Measurements from ENCODE around the gene FITM1. TPM values are rescaled to one million over a fixed set of nuclear protein-coding genes. Genes with fewer than 3 reads are reported as not detected.

The FITM1 gene
- total and polyA plus RNA-seq, 2 experiments from 2014 or later, result 0.53 TPM; not detected in 1

DNA sequence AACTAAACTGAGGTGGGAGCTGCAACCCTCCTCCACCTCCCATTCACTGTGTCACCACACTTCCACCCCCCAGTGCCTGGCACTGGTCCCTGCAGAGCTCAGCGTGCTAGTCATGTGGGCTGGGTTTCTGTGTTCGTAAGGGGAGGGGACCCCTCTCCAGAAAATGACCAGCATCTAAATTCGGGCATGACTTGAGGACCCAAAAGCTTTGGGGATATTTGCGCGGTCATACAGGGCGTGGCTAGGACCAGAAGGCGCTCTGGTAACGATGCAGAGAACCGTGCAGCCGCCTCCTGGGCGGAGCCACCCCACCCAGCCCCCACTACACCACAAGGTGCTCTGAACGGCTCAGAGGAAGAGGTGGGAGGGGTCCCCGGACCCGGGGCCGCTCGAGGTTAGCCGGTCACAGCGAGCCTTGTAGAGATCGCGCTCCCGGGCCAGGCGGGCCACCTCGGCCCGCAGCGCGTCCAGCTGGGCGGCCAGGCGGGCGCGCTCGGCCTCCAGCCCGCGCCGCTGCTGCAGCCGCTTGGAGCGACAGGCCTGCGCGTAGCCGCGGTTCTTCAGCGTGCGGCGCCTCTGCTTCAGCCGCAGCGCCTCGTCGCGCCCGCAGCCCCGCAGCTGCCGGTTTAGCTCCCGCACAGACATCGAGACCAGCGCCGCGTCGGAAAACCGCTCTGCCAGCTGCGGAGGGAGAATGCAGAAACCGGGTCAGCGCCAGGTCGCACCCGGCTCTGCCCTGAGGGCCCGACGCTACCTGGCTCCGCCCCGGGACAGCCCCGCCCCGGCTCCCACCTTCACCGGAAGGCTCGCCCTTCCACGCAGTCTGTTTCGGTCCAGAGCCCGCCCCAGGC is 49.3 kb upstream of the FITM1 start:
- Histone ChIP-seq H3K27me3 (ENCODE audit: insufficient read depth) (peaks cover 14% of the 10 kb centered on the region; the same call in 1 of the 2 replicates), H3K4me1 (ENCODE audit: insufficient read depth) (peaks cover 19% of the 10 kb centered on the region), H3K36me3 (ENCODE audit: insufficient read depth) (no peaks in the 10 kb centered on the region), H2AFZ (peak overlapping the region; percentile 94), H4K20me1 (replicated peaks; ENCODE audit: insufficient read depth) (no peaks in the 10 kb centered on the region), H3K79me2 (replicated peaks; ENCODE audit: insufficient read depth) (no peaks in the 10 kb centered on the region), H3K4me2 (peak overlapping the region; percentile 95), H3K27ac (ENCODE audit: low read depth) (peak overlapping the region; percentile 78; the same call in 1 of the 2 replicates), H3F3A (replicated peaks; ENCODE audit: low read depth) (peaks cover 15% of the 10 kb centered on the region; the same call in 1 of the 2 replicates), H3K9me2 (ENCODE audit: insufficient read depth) (no peaks in the 10 kb centered on the region), H3K4me3 (peak overlapping the region; percentile 83)
- Mint-ChIP-seq H3K36me3 (ENCODE audit: low read depth) (no peaks in the 10 kb centered on the region; the same call in 2 of the 3 replicates), H3K4me1 (peaks cover 41% of the 10 kb centered on the region), H3K9me3 (no peaks in the 10 kb centered on the region), H3K27me3 (ENCODE audit: insufficient read depth, low read depth, poor library complexity) (peaks cover 35% of the 10 kb centered on the region), H3K4me3 (peak overlapping the region; percentile 76), H3K27ac (peak overlapping the region; percentile 80; the same call in 1 of the 2 replicates)
- ATAC-seq (peak; percentile 75), DNase-seq (ENCODE audit: low spot score) (peak; percentile 81)
- TF ChIP-seq, protein P1, sequence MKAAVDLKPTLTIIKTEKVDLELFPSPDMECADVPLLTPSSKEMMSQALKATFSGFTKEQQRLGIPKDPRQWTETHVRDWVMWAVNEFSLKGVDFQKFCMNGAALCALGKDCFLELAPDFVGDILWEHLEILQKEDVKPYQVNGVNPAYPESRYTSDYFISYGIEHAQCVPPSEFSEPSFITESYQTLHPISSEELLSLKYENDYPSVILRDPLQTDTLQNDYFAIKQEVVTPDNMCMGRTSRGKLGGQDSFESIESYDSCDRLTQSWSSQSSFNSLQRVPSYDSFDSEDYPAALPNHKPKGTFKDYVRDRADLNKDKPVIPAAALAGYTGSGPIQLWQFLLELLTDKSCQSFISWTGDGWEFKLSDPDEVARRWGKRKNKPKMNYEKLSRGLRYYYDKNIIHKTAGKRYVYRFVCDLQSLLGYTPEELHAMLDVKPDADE (IDR thresholded peaks at IDR 0.05), result no peak
- TF ChIP-seq ZNF114 (CRISPR knock-in tag; IDR thresholded peaks at IDR 0.05) (no peak), POLR2AphosphoS5 (IDR thresholded peaks at IDR 0.05; ENCODE audit: low read depth) (peak; percentile 81)

- H3K36me3 Mint-ChIP-seq (ENCODE audit: low read depth), result no peaks in the 10 kb centered on the region; the same call in 2 of the 3 replicates
- Histone ChIP-seq H3K4me1 (ENCODE audit: insufficient read depth) (peaks cover 19% of the 10 kb centered on the region), H2AFZ (peak overlapping the region; percentile 94), H3K4me2 (peak overlapping the region; percentile 95), H4K20me1 (replicated peaks; ENCODE audit: insufficient read depth) (no peaks in the 10 kb centered on the region), H3F3A (replicated peaks; ENCODE audit: low read depth) (peaks cover 15% of the 10 kb centered on the region; the same call in 1 of the 2 replicates), H3K4me3 (peak overlapping the region; percentile 83), H3K9me2 (ENCODE audit: insufficient read depth) (no peaks in the 10 kb centered on the region), H3K79me2 (replicated peaks; ENCODE audit: insufficient read depth) (no peaks in the 10 kb centered on the region), H3K27me3 (ENCODE audit: insufficient read depth) (peaks cover 14% of the 10 kb centered on the region; the same call in 1 of the 2 replicates), H3K36me3 (ENCODE audit: insufficient read depth) (no peaks in the 10 kb centered on the region), H3K27ac (ENCODE audit: low read depth) (no peak overlapping the region)
- peaks cover 34% of the 10 kb centered on the region for H3K4me1 Mint-ChIP-seq
- H3K9me3 Mint-ChIP-seq, result no peaks in the 10 kb centered on the region
- H3K27ac Mint-ChIP-seq, result no peak overlapping the region
- peaks cover 40% of the 10 kb centered on the region for H3K27me3 Mint-ChIP-seq (ENCODE audit: insufficient read depth, low read depth, poor library complexity)
- peak; percentile 33 for ATAC-seq
- peak overlapping the region; percentile 76 for H3K4me3 Mint-ChIP-seq
- DNase-seq (ENCODE audit: low spot score), result no peak
- TF ChIP-seq CTCF (conservative IDR thresholded peaks at IDR 0.05; ENCODE audit: low read depth in 2 of 2), result no peak
- TF ChIP-seq, protein P1 (IDR thresholded peaks at IDR 0.05), result no peak
- no peak for TF ChIP-seq NANOG (IDR thresholded peaks at IDR 0.05; ENCODE audit: borderline replicate concordance)
- TF ChIP-seq EZH2 (IDR thresholded peaks at IDR 0.05; ENCODE audit: low read depth, unreplicated experiment), result no peak
- TF ChIP-seq ZNF114 (CRISPR knock-in tag; IDR thresholded peaks at IDR 0.05), result no peak
- TF ChIP-seq, protein P2, sequence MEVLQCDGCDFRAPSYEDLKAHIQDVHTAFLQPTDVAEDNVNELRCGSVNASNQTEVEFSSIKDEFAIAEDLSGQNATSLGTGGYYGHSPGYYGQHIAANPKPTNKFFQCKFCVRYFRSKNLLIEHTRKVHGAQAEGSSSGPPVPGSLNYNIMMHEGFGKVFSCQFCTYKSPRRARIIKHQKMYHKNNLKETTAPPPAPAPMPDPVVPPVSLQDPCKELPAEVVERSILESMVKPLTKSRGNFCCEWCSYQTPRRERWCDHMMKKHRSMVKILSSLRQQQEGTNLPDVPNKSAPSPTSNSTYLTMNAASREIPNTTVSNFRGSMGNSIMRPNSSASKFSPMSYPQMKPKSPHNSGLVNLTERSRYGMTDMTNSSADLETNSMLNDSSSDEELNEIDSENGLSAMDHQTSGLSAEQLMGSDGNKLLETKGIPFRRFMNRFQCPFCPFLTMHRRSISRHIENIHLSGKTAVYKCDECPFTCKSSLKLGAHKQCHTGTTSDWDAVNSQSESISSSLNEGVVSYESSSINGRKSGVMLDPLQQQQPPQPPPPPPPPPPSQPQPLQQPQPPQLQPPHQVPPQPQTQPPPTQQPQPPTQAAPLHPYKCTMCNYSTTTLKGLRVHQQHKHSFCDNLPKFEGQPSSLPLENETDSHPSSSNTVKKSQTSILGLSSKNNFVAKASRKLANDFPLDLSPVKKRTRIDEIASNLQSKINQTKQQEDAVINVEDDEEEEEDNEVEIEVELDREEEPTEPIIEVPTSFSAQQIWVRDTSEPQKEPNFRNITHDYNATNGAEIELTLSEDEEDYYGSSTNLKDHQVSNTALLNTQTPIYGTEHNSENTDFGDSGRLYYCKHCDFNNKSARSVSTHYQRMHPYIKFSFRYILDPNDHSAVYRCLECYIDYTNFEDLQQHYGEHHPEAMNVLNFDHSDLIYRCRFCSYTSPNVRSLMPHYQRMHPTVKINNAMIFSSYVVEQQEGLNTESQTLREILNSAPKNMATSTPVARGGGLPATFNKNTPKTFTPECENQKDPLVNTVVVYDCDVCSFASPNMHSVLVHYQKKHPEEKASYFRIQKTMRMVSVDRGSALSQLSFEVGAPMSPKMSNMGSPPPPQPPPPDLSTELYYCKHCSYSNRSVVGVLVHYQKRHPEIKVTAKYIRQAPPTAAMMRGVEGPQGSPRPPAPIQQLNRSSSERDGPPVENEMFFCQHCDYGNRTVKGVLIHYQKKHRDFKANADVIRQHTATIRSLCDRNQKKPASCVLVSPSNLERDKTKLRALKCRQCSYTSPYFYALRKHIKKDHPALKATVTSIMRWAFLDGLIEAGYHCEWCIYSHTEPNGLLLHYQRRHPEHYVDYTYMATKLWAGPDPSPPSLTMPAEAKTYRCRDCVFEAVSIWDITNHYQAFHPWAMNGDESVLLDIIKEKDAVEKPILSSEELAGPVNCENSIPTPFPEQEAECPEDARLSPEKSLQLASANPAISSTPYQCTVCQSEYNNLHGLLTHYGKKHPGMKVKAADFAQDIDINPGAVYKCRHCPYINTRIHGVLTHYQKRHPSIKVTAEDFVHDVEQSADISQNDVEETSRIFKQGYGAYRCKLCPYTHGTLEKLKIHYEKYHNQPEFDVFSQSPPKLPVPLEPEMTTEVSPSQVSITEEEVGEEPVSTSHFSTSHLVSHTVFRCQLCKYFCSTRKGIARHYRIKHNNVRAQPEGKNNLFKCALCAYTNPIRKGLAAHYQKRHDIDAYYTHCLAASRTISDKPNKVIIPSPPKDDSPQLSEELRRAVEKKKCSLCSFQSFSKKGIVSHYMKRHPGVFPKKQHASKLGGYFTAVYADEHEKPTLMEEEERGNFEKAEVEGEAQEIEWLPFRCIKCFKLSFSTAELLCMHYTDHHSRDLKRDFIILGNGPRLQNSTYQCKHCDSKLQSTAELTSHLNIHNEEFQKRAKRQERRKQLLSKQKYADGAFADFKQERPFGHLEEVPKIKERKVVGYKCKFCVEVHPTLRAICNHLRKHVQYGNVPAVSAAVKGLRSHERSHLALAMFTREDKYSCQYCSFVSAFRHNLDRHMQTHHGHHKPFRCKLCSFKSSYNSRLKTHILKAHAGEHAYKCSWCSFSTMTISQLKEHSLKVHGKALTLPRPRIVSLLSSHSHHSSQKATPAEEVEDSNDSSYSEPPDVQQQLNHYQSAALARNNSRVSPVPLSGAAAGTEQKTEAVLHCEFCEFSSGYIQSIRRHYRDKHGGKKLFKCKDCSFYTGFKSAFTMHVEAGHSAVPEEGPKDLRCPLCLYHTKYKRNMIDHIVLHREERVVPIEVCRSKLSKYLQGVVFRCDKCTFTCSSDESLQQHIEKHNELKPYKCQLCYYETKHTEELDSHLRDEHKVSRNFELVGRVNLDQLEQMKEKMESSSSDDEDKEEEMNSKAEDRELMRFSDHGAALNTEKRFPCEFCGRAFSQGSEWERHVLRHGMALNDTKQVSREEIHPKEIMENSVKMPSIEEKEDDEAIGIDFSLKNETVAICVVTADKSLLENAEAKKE (CRISPR knock-in tag; IDR thresholded peaks at IDR 0.05), result no peak
Measured at GRCh38 chr14:24081739-24082211, 48.7 kb upstream of the FITM1 start.
